Lower leg skin (tissue), 4 donors: ENCODE results near the gene PARP14. TPM values are rescaled to one million over a fixed set of nuclear protein-coding genes. Genes with fewer than 3 reads are reported as not detected.
"Not testable (repeated sequence)": the region's sequence is repeated elsewhere in the genome, so short reads cannot be mapped to it uniquely, and the experiment has no call there.

Experiments used
- DNase-seq, 2 donors: peaks; one replicate each; pipeline ENCODE4 v3.0.0-alpha.2; 2019; ENCODE audit warnings: low spot score in 2 of 2
- H3K4me3 ChIP-seq: fragments of 200-600 bp; sonication (generic); 2 replicates; pipeline ENCODE4 v1.5.1; 2017; ENCODE audit warnings: mild to moderate bottlenecking, low read depth; ENCODE audit not compliant: poor library complexity, severe bottlenecking
- POLR2A ChIP-seq, 2 donors: fragments of 450-650 bp; IDR thresholded peaks; one replicate each; pipeline ENCODE4 v1.6.1; 2016 to 2017; ENCODE audit warnings: antibody characterized with exemption in 2 of 2, mild to moderate bottlenecking in 1 of 2, moderate library complexity in 1 of 2
- WGBS, 2 donors: methylation state at CpG; one replicate each; pipeline ENCODE4 v1.1.5; 2018; 5-methylcytosine and 5-hydroxymethylcytosine counted together
- intact Hi-C: fragments of 100-400 bp; cut with DNase I; formaldehyde crosslinking; loops from one replicate; pipeline ENCODE4 v1.15.0; 2023; ENCODE audit warnings: low total_unique reads
- total RNA-seq, 4 donors: library from RNA; depleted of rRNA; stranded (reverse); fragments of >200 nt; gene quantifications; one replicate each; pipeline ENCODE4 v1.1.0, GENCODE V29; 2016
- TF ChIP-seq, protein P1 (sequence below), 3 donors: fragments of 450-650 bp; IDR thresholded peaks; one replicate each; pipeline ENCODE4 v1.5.1; 2016; ENCODE audit warnings: antibody characterized with exemption in 3 of 3, mild to moderate bottlenecking in 3 of 3, moderate library complexity in 2 of 3

Gene PARP14
- total RNA-seq, 4 donors from 2014 or later: 4.9 to 14.5 (median 9.4) TPM

DNA sequence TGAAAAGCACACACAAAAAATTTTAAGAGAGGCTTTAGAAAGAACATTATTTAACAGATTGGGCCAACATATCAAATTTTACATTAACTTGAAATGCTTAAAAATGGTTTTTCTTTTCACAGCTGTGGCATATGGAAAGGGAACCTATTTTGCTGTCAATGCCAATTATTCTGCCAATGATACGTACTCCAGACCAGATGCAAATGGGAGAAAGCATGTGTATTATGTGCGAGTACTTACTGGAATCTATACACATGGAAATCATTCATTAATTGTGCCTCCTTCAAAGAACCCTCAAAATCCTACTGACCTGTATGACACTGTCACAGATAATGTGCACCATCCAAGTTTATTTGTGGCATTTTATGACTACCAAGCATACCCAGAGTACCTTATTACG is 47.5 kb downstream of the PARP14 start:
- no peak overlapping the region for H3K4me3 ChIP-seq
- no peak for DNase-seq
- intact Hi-C loops: no loop called here
- 89 to 95% methylated on average over 3 of the region's 3 CpGs for WGBS, 2 donors
- TF ChIP-seq POLR2A (IDR thresholded peaks at IDR 0.05): no peak
- TF ChIP-seq, protein P1, sequence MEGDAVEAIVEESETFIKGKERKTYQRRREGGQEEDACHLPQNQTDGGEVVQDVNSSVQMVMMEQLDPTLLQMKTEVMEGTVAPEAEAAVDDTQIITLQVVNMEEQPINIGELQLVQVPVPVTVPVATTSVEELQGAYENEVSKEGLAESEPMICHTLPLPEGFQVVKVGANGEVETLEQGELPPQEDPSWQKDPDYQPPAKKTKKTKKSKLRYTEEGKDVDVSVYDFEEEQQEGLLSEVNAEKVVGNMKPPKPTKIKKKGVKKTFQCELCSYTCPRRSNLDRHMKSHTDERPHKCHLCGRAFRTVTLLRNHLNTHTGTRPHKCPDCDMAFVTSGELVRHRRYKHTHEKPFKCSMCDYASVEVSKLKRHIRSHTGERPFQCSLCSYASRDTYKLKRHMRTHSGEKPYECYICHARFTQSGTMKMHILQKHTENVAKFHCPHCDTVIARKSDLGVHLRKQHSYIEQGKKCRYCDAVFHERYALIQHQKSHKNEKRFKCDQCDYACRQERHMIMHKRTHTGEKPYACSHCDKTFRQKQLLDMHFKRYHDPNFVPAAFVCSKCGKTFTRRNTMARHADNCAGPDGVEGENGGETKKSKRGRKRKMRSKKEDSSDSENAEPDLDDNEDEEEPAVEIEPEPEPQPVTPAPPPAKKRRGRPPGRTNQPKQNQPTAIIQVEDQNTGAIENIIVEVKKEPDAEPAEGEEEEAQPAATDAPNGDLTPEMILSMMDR (IDR thresholded peaks at IDR 0.05): no peak

DNA sequence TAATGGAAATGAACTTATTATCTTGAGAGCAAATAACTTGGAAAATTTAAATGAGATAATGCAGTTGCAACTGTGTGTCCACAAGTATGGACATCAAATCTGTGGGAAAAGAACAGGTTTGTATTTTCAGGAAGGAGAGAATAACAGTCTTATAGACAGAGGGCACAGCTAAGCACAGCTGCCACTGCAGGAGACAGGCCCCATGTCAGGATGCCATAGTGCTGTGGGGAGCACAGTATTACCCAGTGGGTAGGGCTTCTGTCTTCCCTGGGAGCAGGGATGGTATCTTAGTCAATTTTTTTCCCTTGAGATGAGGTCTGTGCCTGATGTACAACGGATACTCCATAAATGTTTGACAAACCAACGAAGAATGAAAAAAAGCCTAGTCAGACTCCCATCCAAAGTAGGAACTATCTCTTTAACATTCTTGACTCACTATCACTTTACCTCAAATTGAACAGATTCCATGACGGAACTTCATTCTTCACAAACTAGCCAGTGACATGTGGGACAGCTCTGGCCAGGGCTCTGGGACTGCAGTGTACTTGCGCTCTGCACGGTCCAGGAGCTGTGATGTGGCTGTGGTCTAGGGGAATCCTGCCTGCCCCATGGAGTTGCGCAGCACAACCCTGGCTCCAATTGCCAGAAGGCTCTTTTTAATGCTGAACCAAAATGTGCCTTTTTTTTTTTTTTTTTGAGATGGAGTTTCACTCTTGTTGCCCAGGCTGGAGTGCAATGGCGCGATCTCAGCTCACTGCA is 48.3 kb downstream of the PARP14 start:
- 96% methylated on average over 8 of the region's 8 CpGs for WGBS, 2 donors
- no peak for TF ChIP-seq POLR2A (IDR thresholded peaks at IDR 0.05)
- TF ChIP-seq, protein P1 (IDR thresholded peaks at IDR 0.05): no peak
- intact Hi-C loops: no loop called here
- no peak overlapping the region for H3K4me3 ChIP-seq
- DNase-seq: no peak

DNA sequence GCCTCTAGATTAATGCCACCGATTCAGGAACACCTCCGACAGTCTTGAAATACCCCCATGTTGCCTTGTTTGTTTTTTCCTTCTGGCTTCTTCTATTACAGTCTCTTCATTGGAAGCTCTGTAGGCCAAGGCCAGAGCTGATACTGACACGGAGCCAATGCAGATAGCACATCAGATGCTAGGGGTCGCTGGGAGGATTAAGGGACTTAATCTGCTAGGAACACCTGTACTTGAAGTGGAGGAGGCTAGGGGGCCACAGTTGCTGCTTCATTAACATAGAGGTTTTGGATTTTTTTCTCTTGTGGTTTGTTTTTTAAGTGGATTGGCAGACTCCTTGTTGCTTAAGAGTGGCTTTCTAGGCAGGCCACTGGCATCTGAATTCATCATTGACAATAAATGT is 49.6 kb downstream of the PARP14 start:
- TF ChIP-seq, protein P1 (IDR thresholded peaks at IDR 0.05): no peak
- TF ChIP-seq POLR2A (IDR thresholded peaks at IDR 0.05): no peak
- no peak for DNase-seq
- intact Hi-C loops: no loop called here
- WGBS, 2 donors: 94 to 95% methylated on average over 4 of the region's 4 CpGs
- H3K4me3 ChIP-seq: no peak overlapping the region

GRCh38 chr3:122732682-122733525 is 52.3 kb downstream of the PARP14 start:
- intact Hi-C loops, H3K4me3 ChIP-seq, DNase-seq: not testable (repeated sequence)
- 90 to 92% methylated on average over 22 of the region's 22 CpGs for WGBS, 2 donors

GRCh38 chr3:122739172-122739571 is 58.5 kb downstream of the PARP14 start:
- no peak for DNase-seq
- WGBS, 2 donors: 82 to 88% methylated on average over 3 of the region's 3 CpGs
- intact Hi-C loops: no loop called here

DNA sequence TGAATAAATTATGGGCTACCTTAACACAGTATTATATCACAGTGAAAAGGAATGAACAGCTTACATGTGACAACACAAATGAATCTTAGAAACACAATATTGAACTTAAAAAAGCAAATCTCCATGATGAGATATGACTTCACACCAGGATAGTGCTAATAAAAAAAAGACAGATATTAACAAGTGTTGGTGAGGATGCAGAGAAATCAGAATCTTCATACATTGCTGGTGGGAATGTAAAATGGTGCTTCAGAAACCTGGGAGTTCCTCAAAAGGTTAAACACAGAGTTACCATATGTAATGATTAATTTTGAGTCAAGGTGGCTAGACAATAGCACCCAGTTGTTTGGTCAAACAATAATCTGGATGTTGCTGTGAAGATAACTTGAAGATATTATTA is 61.6 kb downstream of the PARP14 start:
- H3K4me3 ChIP-seq: no peak overlapping the region
- intact Hi-C loops: no loop called here
- no peak for TF ChIP-seq POLR2A (IDR thresholded peaks at IDR 0.05)
- TF ChIP-seq, protein P1 (IDR thresholded peaks at IDR 0.05): no peak
- no peak for DNase-seq

More at GRCh38 chr3:122739172-122739571, 58.5 kb downstream of the PARP14 start:
- TF ChIP-seq, protein P1 (IDR thresholded peaks at IDR 0.05): no peak
- no peak for TF ChIP-seq POLR2A (IDR thresholded peaks at IDR 0.05)
- H3K4me3 ChIP-seq: no peak overlapping the region
